ENCODE data around the gene ARHGAP5. TPM values are rescaled to one million over a fixed set of nuclear protein-coding genes. Genes with fewer than 3 reads are reported as not detected.

Gene ARHGAP5
- total RNA-seq, 1 experiment from 2014 or later, result 66.9 TPM

GRCh38 chr14:32195636-32196035, 118.5 kb downstream of the ARHGAP5 start:
- no peaks in the 10 kb centered on the region for H3K4me1 Mint-ChIP-seq
- no peak overlapping the region for H3K27ac Mint-ChIP-seq
- ATAC-seq (no peak), DNase-seq (ENCODE audit: low spot score) (no peak)
- H3K36me3 Mint-ChIP-seq, result no peaks in the 10 kb centered on the region
- H3K9me3 Mint-ChIP-seq, result peaks cover 7% of the 10 kb centered on the region; the same call in 1 of the 2 replicates
- POLR2A ChIA-PET, result no interaction called here
- no peaks in the 10 kb centered on the region for H3K27me3 Mint-ChIP-seq (ENCODE audit: low read depth)
- no peak for TF ChIP-seq NR1H2 (CRISPR knock-in tag; IDR thresholded peaks at IDR 0.05)
- TF ChIP-seq, protein P1, sequence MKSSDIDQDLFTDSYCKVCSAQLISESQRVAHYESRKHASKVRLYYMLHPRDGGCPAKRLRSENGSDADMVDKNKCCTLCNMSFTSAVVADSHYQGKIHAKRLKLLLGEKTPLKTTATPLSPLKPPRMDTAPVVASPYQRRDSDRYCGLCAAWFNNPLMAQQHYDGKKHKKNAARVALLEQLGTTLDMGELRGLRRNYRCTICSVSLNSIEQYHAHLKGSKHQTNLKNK (CRISPR knock-in tag; IDR thresholded peaks at IDR 0.05), result no peak
- no peak for TF ChIP-seq MYBL2 (CRISPR knock-in tag; IDR thresholded peaks at IDR 0.05)
- TF ChIP-seq, protein P2, sequence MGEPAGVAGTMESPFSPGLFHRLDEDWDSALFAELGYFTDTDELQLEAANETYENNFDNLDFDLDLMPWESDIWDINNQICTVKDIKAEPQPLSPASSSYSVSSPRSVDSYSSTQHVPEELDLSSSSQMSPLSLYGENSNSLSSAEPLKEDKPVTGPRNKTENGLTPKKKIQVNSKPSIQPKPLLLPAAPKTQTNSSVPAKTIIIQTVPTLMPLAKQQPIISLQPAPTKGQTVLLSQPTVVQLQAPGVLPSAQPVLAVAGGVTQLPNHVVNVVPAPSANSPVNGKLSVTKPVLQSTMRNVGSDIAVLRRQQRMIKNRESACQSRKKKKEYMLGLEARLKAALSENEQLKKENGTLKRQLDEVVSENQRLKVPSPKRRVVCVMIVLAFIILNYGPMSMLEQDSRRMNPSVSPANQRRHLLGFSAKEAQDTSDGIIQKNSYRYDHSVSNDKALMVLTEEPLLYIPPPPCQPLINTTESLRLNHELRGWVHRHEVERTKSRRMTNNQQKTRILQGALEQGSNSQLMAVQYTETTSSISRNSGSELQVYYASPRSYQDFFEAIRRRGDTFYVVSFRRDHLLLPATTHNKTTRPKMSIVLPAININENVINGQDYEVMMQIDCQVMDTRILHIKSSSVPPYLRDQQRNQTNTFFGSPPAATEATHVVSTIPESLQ (CRISPR knock-in tag; IDR thresholded peaks at IDR 0.05), result no peak
- TF ChIP-seq KAT7 (CRISPR knock-in tag; IDR thresholded peaks at IDR 0.05; ENCODE audit: borderline replicate concordance), result no peak
- TF ChIP-seq SP1 (CRISPR knock-in tag; conservative IDR thresholded peaks at IDR 0.05), result no peak
- TF ChIP-seq, protein P3, sequence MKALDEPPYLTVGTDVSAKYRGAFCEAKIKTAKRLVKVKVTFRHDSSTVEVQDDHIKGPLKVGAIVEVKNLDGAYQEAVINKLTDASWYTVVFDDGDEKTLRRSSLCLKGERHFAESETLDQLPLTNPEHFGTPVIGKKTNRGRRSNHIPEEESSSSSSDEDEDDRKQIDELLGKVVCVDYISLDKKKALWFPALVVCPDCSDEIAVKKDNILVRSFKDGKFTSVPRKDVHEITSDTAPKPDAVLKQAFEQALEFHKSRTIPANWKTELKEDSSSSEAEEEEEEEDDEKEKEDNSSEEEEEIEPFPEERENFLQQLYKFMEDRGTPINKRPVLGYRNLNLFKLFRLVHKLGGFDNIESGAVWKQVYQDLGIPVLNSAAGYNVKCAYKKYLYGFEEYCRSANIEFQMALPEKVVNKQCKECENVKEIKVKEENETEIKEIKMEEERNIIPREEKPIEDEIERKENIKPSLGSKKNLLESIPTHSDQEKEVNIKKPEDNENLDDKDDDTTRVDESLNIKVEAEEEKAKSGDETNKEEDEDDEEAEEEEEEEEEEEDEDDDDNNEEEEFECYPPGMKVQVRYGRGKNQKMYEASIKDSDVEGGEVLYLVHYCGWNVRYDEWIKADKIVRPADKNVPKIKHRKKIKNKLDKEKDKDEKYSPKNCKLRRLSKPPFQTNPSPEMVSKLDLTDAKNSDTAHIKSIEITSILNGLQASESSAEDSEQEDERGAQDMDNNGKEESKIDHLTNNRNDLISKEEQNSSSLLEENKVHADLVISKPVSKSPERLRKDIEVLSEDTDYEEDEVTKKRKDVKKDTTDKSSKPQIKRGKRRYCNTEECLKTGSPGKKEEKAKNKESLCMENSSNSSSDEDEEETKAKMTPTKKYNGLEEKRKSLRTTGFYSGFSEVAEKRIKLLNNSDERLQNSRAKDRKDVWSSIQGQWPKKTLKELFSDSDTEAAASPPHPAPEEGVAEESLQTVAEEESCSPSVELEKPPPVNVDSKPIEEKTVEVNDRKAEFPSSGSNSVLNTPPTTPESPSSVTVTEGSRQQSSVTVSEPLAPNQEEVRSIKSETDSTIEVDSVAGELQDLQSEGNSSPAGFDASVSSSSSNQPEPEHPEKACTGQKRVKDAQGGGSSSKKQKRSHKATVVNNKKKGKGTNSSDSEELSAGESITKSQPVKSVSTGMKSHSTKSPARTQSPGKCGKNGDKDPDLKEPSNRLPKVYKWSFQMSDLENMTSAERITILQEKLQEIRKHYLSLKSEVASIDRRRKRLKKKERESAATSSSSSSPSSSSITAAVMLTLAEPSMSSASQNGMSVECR (CRISPR knock-in tag; IDR thresholded peaks at IDR 0.05; ENCODE audit: borderline replicate concordance), result no peak
- TF ChIP-seq NFATC4 (CRISPR knock-in tag; IDR thresholded peaks at IDR 0.05), result no peak
- no peak for TF ChIP-seq ZNF671 (CRISPR knock-in tag; IDR thresholded peaks at IDR 0.05)
- TF ChIP-seq TCF7 (CRISPR knock-in tag; IDR thresholded peaks at IDR 0.05; ENCODE audit: low read depth), result no peak
- no peak for TF ChIP-seq JUN (CRISPR knock-in tag; IDR thresholded peaks at IDR 0.05)
- TF ChIP-seq, protein P4, sequence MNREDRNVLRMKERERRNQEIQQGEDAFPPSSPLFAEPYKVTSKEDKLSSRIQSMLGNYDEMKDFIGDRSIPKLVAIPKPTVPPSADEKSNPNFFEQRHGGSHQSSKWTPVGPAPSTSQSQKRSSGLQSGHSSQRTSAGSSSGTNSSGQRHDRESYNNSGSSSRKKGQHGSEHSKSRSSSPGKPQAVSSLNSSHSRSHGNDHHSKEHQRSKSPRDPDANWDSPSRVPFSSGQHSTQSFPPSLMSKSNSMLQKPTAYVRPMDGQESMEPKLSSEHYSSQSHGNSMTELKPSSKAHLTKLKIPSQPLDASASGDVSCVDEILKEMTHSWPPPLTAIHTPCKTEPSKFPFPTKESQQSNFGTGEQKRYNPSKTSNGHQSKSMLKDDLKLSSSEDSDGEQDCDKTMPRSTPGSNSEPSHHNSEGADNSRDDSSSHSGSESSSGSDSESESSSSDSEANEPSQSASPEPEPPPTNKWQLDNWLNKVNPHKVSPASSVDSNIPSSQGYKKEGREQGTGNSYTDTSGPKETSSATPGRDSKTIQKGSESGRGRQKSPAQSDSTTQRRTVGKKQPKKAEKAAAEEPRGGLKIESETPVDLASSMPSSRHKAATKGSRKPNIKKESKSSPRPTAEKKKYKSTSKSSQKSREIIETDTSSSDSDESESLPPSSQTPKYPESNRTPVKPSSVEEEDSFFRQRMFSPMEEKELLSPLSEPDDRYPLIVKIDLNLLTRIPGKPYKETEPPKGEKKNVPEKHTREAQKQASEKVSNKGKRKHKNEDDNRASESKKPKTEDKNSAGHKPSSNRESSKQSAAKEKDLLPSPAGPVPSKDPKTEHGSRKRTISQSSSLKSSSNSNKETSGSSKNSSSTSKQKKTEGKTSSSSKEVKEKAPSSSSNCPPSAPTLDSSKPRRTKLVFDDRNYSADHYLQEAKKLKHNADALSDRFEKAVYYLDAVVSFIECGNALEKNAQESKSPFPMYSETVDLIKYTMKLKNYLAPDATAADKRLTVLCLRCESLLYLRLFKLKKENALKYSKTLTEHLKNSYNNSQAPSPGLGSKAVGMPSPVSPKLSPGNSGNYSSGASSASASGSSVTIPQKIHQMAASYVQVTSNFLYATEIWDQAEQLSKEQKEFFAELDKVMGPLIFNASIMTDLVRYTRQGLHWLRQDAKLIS (CRISPR knock-in tag; IDR thresholded peaks at IDR 0.05; ENCODE audit: borderline replicate concordance), result no peak
- TF ChIP-seq MXD4 (CRISPR knock-in tag; IDR thresholded peaks at IDR 0.05; ENCODE audit: borderline replicate concordance), result no peak
- TF ChIP-seq CTCF (IDR thresholded peaks at IDR 0.05), result no peak
- no peak for TF ChIP-seq ZBTB43 (CRISPR knock-in tag; IDR thresholded peaks at IDR 0.05)
- no peak for TF ChIP-seq ZNF263 (CRISPR knock-in tag; IDR thresholded peaks at IDR 0.05; ENCODE audit: low read depth)
- no peak for TF ChIP-seq NR3C1 (CRISPR knock-in tag; conservative IDR thresholded peaks at IDR 0.05; ENCODE audit: low read depth)
- TF ChIP-seq SMAD3 (CRISPR knock-in tag; IDR thresholded peaks at IDR 0.05; ENCODE audit: borderline replicate concordance), result no peak
- TF ChIP-seq ZNF281 (CRISPR knock-in tag; IDR thresholded peaks at IDR 0.05), result no peak
- no peak for TF ChIP-seq HMGXB4 (CRISPR knock-in tag; IDR thresholded peaks at IDR 0.05)
- no peak overlapping the region for H3K4me3 Mint-ChIP-seq
- CTCF ChIA-PET, result no interaction called here
